ENCODE results near the gene CAPN11.
A peak's percentile ranks its signal among the peaks of the same experiment; 100 is the strongest.

CAPN11 gene

GRCh38 chr6:44152533-44152932 is 6.1 kb upstream of the CAPN11 start:
- no peak for FAIRE-seq
- DNase-seq (ENCODE audit: low spot score): no peak

GRCh38 chr6:44154067-44154466 is 4.6 kb upstream of the CAPN11 start:
- FAIRE-seq (no peak), DNase-seq (ENCODE audit: low spot score) (no peak)

GRCh38 chr6:44156494-44157151 is 2.0 kb upstream of the CAPN11 start:
- DNase-seq (ENCODE audit: low spot score) (no peak), FAIRE-seq (no peak)

GRCh38 chr6:44157152-44157521 is 1.5 kb upstream of the CAPN11 start:
- FAIRE-seq (no peak), DNase-seq (ENCODE audit: low spot score) (no peak)

- no peak for FAIRE-seq
- no peak for DNase-seq (ENCODE audit: low spot score)
Measured at GRCh38 chr6:44161997-44162338, 3.3 kb downstream of the CAPN11 start.

GRCh38 chr6:44162876-44163625 is 4.4 kb downstream of the CAPN11 start:
- DNase-seq (ENCODE audit: low spot score): no peak
- no peak for FAIRE-seq

- no peak for FAIRE-seq
- DNase-seq (ENCODE audit: low spot score): no peak
Measured at GRCh38 chr6:44166116-44166515, 7.5 kb downstream of the CAPN11 start.

GRCh38 chr6:44166591-44167184 is 8.1 kb downstream of the CAPN11 start:
- FAIRE-seq (no peak), DNase-seq (ENCODE audit: low spot score) (no peak)

- DNase-seq (ENCODE audit: low spot score) (no peak), FAIRE-seq (no peak)
Measured at GRCh38 chr6:44167567-44167966, 8.9 kb downstream of the CAPN11 start.

- no peak for FAIRE-seq
- no peak for DNase-seq (ENCODE audit: low spot score)
Measured at GRCh38 chr6:44169154-44169553, 10.5 kb downstream of the CAPN11 start.

- DNase-seq (ENCODE audit: low spot score) (no peak), FAIRE-seq (no peak)
Measured at GRCh38 chr6:44169886-44170570, 11.4 kb downstream of the CAPN11 start.

GRCh38 chr6:44171899-44172546 is 13.4 kb downstream of the CAPN11 start:
- no peak for DNase-seq (ENCODE audit: low spot score)
- no peak for FAIRE-seq

- DNase-seq (ENCODE audit: low spot score): peak; percentile 70
Measured at GRCh38 chr6:44172731-44173500, 14.3 kb downstream of the CAPN11 start.

GRCh38 chr6:44176130-44176761 is 17.6 kb downstream of the CAPN11 start:
- FAIRE-seq (no peak), DNase-seq (ENCODE audit: low spot score) (no peak)

More at GRCh38 chr6:44172731-44173500, 14.3 kb downstream of the CAPN11 start:
- peak; percentile 58 for FAIRE-seq

GRCh38 chr6:44176762-44177509 is 18.3 kb downstream of the CAPN11 start:
- no peak for DNase-seq (ENCODE audit: low spot score)
- FAIRE-seq: no peak

- no peak for DNase-seq (ENCODE audit: low spot score)
- FAIRE-seq: no peak
Measured at GRCh38 chr6:44177691-44178423, 19.2 kb downstream of the CAPN11 start.

- DNase-seq (ENCODE audit: low spot score): no peak
- FAIRE-seq: no peak
Measured at GRCh38 chr6:44178424-44179071, 19.9 kb downstream of the CAPN11 start.

- DNase-seq (ENCODE audit: low spot score) (peak; percentile 11), FAIRE-seq (no peak)
Measured at GRCh38 chr6:44179072-44179536, 20.5 kb downstream of the CAPN11 start.
